GM12801 (cell line): Measurements from ENCODE around the gene PCF11.

Source experiments
- TF ChIP-seq, protein P1 (sequence below): IDR thresholded peaks from one replicate; pipeline ENCODE4 v1.5.1; 2011; ENCODE audit warnings: control low read depth; ENCODE audit not compliant: insufficient read length; ENCODE audit errors: extremely low read depth

PCF11 gene

DNA sequence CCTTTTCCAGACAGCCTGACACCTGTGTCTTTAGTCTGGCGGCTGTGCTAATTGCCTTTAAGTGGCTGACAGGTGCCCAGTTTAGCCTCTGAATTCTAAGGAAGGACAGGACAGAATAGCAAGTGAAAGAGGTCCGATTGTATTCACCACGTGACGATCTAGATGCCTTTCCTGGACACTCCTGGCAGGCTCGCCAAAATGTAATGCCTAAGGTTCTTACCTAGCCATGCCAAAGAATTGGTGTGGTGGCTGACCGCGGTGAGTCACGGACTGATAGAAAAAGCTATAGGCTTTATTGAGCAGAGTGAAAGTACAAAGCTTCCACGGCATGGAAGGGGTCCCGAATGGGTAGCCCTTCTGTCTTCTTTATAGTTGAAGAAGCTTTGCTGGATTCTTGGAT lies 63.3 kb downstream of the PCF11 start:
- TF ChIP-seq, protein P1, sequence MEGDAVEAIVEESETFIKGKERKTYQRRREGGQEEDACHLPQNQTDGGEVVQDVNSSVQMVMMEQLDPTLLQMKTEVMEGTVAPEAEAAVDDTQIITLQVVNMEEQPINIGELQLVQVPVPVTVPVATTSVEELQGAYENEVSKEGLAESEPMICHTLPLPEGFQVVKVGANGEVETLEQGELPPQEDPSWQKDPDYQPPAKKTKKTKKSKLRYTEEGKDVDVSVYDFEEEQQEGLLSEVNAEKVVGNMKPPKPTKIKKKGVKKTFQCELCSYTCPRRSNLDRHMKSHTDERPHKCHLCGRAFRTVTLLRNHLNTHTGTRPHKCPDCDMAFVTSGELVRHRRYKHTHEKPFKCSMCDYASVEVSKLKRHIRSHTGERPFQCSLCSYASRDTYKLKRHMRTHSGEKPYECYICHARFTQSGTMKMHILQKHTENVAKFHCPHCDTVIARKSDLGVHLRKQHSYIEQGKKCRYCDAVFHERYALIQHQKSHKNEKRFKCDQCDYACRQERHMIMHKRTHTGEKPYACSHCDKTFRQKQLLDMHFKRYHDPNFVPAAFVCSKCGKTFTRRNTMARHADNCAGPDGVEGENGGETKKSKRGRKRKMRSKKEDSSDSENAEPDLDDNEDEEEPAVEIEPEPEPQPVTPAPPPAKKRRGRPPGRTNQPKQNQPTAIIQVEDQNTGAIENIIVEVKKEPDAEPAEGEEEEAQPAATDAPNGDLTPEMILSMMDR = no peak

DNA sequence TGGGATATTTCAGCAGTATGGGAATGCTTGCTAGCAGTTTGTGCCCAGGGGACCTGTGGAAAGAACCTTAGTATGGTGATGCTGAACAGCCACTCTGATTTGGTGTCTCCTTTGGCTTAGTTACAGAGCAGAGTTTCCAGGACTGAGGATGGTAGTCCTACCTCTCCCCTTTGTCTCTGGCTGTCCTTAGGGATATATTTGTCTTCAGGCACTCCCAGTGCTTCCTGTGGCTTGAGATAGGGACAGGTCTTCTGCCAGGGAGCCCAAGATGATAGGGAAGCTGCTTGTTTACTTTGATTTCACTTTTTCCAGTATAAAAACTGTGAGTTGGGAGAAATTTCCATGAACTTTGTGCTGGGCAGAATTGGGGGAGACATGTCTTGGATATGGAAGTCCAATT lies 64.8 kb downstream of the PCF11 start:
- TF ChIP-seq, protein P1 = no peak

DNA sequence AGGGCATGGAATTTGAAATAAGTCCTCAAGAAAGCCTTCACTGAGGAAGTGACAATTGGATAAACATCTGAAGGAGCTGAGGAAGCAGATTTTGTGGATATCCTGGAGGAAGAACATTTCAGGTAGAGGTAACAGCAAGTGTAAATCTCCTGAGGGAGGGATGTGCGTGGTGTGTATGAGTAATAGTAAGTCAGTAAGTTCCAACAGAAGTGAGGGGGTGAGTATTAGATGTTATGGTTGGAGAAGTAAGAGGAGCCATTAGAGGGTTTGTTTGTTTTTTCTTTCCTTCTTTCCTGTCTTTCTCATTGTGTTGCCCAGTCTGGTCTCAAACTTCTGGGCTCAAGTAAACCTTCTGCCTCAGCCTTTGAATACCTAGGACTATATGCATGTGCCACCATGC lies 65.6 kb downstream of the PCF11 start:
- TF ChIP-seq, protein P1 = no peak

DNA sequence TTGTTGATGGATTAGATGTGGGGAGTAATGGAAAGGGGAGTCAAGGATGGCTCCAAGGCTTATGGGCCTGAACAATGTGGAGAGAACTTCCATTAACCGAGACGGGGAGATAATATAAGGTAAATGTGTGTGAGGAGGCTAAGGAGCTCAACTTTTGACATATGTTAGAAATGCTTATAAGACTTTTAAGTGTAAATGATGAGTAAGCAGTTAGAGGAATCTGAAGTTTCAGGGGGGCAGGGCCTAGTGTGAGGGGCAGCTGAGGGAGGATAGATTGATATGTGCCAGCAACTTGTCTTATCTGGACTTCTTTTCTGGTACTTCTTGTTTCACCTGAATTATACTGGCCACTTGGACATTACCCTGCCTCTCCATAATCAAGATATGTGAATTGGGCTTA lies 66.5 kb downstream of the PCF11 start:
- TF ChIP-seq, protein P1 = no peak

DNA sequence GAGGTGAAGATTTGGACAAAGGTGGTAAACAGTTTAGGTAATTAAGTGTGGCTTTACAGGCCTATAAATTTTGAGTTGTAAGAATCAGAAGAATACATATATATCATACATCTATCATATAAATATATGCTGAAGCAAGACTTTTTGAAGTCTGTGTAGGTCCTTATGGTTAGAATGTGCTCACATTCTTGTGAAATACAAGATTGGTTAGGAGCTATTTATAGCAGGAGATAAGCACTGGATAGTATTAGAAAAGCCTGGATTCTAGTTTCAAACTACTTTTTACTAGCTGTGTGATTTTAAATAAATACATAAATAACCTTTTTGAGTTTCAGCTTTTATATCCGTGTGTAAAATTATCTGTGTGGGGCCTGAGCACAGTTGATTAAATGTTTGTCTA lies 78.9 kb downstream of the PCF11 start:
- TF ChIP-seq, protein P1 = no peak
